ENCODE measurements around the gene CABP7.
A peak's percentile ranks its signal among the peaks of the same experiment; 100 is the strongest.
"Not testable (repeated sequence)": the region's sequence is repeated elsewhere in the genome, so short reads cannot be mapped to it uniquely, and the experiment has no call there.

Gene CABP7

DNA sequence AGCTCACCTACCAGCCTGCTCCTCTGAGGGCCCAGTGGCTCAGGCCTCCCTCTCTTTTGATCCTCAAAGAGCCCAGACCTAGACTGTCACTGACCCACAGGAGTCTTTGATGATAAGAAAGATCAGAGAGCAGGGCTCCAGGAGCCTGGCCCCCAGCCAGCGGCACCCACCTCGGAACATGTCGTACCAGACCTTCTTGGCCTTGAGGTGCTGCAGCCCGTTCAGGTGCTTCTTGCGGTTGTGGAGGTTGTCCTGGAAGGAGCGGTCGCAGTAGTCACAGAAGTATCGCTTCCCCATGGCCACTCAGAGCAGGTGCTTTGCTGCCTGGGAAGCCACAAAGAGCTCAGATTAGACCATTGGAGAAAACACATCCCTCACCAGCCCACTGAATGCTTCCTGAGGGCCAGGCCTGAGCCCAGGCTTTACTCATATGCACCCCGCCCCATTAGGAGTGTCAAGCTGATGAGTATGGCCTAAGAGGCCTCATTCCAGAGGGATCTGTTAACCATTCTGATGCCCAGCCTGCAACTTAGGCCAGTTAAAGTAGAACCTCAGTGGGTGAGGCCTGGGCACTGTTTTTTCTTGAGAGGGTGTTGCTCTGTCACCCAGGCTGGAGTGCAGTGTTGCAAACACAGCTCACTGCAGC, 28.6 kb downstream of the CABP7 start:
- no peak for DNase-seq (ENCODE audit: low read depth)

DNA sequence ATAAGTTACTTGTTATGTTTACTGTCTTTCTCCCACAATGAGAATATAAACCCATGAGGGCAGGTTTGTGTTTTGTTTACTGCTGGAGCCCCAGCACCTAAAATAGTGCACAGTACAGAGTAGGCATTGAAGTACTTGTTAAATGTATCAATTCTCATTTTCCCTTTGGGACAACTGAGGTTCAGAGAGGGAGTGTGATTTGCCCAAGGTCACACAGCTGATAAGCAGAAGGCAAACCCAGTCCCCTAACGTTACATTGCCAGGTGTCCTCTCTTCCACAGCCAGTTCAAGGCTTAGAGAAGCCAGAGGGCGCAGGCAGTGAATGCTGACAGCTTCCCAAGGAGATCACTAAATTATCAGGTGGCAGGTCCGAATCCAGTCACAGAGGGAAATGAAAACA, 30.2 kb downstream of the CABP7 start:
- DNase-seq (ENCODE audit: low read depth), result no peak

DNA sequence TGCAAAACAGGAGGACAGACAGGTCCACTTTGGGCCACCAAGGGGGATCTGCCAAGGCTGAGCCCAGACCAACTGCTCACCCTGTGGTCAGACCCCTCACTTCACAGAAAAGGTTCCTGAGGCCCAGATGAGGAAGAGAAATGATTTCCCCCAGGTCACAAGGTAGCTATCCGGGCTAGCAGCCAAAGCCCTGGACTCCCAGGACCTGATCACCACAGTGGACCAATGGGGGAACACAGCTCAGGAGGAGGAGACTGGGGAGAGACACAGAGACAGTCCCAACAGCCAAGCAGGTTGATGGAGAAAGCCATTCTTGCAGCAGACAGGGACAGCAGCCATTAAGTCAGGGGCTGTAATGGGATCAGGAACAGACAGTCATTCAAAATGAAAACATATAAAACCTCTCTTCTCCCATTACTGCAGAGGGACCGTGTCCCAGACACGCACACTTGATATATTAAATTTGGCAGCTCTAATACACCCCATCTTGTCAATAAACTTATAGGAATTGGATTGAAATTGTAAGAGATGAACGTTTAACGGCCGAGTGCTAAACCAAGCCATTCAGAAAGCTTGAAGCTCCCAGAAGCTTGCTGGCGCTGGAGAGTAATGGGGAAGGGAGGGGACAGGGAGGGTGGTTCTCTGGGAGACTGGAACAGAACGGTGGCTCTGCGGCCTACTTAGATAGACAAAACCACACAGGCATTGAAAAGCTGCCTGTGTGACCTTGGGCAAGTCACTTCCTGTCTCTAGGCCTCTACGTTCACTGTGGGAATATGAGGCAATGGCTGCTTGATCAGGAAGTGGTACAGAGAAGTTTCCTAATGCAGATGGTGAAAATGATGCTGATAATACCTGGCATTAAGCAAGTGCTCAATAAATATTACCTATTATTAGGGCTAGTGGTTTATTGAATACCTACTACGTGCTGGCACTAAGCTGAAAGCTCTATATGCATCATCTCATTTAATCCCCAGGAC, 31.0 kb downstream of the CABP7 start:
- no peak for DNase-seq (ENCODE audit: low read depth)

DNA sequence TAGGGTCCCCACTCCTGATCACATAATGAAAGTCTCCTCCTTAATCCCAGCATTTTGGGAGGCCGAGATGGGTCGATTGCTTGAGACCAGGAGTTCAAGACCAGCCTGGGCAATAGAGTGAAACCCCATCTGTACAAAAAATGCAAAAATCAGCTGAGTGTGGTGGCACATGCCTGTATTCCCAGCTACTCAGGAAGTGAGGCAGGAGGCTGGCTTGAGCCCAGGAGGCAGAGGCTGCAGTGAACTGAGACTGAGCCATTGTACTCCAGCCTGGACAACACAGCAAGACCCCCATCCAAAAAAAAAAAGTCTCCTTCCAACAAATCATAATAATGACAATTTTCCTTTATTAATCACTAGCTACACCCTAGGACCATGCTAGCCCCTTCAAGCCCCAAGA, 31.9 kb downstream of the CABP7 start:
- no peak for DNase-seq (ENCODE audit: low read depth)

DNA sequence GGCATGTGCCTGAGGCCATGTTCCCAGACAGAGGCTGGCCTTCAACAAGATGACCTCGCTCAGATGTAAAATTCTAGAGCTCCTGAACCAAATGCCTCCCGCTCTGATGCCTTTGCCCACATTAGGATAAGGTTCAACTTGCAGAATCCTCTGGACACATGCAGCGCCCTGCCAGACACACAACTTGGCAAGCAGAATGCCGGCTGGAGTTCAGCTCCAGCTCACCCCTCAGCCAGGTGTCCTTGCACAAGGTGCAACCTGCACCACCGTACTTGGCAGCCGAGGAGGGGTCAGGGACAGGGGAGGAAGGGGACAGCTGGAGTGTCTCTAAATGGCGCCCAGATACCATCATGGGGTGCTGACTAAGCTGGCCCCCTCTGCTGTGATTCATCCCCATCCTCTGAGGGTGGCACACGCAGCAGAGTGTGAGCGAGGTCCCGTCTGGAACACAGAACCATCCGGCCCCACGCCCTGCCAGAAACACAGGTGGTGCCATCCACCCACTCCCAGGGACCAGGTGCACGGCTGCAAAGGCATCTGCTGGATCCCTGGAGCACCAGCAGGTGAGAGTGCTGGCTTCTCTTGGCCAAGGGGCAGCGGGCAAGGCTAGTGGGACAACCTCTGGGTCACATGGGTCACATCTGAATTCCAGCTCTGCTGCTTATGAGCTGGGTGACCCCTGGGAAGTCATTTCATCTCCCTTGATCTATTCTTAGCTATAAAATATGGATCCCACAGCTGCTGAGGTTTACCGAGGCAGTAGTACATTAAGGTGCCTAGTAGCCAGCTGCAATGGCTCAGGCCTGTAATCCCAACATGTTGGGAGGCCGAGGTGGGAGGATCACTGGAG, 34.2 kb downstream of the CABP7 start:
- no peak for DNase-seq (ENCODE audit: low read depth)

DNA sequence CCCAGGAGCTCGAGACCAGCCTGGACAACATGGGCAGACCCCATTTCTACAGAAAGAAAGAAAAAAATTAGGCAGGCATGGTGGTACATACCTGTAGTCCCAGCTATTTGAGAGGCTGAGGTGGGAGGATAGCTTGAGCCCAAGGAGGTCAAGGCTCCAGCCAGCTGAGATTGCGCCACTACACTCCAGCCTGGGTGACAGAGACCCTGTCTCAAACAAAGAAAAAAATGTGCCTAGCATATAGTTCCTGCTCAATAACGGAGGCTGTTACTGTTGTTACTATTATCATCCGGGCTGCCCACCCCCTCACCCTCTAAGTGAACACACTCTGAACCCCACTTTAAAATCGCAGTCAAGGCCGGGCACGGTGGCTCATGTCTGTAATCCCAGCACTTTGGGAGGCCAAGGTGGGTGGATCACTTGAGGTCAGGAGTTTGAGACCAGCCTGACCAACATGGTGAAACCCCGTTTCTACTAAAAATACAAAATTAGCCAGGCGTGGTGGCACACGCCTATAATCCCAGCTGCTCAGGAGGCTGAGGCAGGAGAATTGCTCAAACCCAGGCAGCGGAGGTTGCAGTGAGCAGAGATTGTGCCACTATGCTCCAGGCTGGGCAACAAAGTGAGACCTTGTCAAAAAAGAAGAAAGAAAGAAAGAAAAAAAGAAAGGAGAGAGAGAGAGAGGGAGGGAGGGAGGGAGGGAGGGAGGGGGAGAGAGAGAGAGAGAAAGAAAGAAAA, 35.0 kb downstream of the CABP7 start:
- DNase-seq (ENCODE audit: low read depth), result not testable (repeated sequence)

DNA sequence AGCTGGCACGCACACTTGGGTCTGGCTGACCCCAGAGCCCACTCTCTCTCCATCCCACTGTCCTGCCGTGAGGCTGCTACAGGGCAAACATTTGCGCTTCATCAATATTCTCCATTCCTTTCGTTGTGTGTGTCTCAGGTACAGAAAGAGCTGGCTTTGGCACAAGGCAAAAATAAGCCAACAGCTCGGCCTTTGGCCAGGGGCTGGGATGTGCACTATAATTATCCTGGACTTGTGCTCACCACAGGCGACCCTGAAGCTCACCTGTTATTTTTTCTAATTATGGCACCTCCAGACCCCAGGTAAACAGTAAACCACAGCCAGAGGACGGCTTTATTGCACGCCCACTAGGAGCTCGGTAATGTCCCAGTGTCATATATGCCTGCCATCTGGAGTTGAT, 36.1 kb downstream of the CABP7 start:
- DNase-seq (ENCODE audit: low read depth), result no peak

DNA sequence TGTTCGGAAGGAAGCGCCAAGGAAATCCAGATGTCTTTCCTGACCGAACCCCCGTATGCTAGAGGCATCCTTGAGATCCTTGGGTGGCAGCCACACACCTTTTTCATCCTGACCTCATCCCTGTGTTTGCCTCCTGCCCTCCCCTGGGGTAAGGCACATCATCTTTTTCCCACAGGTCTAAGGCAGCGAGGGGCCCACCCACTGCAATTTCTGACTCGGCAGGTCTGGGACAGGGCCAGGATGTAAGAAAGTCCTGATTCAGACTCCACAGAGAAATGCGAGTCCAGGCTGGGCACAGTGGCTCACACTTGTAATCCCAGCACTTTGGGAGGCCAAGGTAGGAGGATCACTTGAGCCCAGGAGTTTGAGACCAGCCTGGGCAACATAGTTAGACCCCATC, 36.5 kb downstream of the CABP7 start:
- no peak for DNase-seq (ENCODE audit: low read depth)

DNA sequence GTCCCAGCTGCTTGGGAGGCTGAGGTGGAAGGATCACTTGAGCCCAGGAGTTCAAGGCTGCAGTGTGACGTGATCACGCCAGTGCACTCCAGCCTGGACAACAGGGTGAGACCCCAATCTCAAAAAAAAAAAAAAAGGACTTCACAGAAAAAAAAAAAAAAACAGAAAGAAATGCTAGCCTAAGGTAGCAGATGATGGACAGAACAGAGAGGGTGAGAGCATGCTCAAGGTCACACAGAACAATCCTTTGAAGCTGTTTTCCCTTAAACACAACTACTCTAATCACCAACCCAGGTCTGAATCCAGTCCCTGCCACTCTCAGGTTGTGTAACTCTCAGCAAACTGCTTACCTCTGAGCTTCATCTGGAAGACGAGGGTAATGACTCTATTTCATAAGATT, 37.3 kb downstream of the CABP7 start:
- no peak for DNase-seq (ENCODE audit: low read depth)

DNA sequence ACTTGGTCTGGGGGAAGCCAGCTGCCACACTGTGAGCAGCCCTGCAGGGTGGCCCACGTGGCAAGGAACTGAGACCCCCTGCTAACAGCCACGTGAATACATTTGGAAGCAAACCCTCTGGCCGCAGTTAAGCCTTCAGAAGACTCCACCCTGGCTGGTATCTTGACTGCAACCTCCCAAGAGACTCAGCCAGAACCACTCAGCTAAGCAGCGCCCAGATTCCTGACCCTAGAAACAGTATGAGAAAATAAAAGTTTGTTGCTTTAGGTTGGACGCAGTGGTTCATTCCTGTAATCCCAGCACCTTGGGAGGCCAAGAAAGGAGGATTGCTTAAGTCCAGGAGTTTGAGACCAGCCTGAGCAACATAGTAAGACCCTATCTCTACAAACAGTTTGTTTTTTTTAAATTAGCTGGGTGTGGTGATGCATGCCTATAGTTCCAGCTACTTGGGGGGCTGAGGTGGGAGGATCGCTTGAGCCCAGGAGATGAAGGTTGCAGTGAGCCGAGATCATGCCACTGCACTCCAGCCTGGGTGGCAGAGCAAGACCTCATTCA, 38.3 kb downstream of the CABP7 start:
- no peak for DNase-seq (ENCODE audit: low read depth)

DNA sequence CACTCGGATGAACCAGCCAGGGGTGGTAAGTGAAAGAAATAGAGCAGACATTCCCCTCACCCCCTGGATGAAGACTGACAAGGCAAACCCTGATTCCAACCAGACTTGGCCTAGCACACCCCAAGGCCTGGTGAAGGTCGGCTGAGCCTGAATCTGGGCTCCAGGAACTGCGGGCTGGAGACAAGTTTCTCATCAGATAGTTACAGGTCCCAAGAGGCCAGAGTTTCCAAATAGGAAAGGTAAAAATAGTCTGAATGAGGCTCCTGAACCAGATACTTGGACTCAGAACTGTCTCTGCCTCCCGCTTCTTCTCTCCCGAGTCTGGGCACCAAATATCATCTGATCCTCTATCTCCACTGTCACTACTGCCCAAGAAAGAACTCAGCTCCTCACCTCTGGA, 39.2 kb downstream of the CABP7 start:
- no peak for DNase-seq (ENCODE audit: low read depth)

DNA sequence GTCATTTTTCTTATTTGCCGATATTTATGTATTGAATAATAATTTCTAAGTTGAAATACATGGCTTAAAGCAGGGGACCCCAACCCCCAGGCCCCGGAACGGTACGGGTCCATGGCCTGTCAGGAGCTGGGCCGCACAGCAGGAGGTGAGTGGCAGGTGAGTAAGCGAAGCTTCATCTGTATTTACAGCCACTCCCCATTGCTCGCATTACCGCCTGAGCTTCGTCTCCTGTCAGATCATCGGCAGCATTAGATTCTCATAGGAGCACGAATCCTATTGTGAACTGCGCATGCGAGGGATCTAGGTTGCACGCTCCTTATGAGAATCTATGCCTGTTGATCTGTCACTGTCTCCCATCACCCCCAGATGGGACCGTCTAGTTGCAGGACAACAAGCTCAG, 42.5 kb downstream of the CABP7 start:
- DNase-seq (ENCODE audit: low read depth), result no peak

DNA sequence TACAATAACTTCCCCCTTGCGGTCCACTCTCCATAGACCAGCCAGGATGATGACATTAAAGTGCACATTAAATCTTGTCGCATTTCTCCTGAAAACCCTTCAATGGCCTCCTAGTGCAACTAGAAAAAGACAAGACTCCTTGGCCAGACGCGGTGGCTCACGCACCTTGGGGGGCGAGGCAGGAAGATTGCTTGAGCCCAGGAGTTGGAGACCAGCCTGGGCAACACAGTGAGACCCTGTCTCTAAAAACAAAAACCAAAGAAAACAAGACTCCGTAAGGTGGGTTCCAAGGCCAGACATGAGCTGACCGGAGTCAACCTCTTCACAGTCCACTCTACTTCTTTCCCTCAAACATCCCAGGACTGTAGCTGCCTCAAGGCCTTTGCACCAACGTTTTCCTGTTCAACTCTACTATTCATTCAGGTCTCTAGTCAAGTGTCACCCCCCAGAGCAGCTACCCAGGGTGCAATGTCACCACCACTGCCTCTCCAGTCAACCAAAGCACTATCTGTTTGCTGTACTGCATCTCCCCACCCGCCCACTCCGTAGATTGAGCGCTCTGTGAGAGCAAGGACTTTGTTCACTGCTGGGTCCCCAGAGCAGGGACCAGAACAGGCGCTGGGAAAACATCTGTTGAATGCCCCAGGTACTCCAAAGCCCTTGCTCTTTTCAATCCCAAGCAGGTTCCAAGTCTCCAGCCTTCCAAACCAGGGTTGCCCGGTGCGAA, 46.3 kb downstream of the CABP7 start:
- no peak for DNase-seq (ENCODE audit: low read depth)

DNA sequence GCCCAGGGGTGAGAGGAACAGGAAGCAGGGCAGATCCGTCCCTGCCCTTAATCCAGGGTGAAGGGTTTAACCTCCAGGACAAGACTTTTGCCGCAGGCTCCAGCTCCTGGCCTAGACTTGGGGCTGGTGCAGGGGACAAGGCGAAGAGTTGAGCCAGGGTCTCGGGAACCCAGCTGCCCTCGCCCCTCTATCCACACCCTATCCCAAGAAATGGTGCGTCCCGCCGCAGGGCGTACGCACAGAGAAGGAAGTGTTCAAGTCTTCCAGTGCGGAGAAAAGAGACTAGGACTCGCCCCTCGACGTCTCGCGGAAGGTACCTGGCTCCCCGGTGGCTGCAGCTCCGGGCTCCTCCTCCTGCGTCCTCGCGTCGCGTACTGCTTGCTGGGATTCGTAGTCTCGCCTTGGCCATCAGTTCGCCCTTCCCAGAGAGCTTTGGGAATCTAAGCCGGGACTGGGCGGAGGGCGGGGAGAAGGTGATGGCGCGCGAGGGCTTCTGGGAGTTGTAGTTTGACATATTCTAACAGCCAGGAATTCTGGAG, 46.9 kb downstream of the CABP7 start, which contains the start of gene ZMAT5:
TSS of gene ZMAT5 (minus strand) at position 376 of the 539 bp plus-strand sequence. CDS start 18,463 bp downstream, outside the sequence.
- DNase-seq (ENCODE audit: low read depth), result peak; percentile 91

DNA sequence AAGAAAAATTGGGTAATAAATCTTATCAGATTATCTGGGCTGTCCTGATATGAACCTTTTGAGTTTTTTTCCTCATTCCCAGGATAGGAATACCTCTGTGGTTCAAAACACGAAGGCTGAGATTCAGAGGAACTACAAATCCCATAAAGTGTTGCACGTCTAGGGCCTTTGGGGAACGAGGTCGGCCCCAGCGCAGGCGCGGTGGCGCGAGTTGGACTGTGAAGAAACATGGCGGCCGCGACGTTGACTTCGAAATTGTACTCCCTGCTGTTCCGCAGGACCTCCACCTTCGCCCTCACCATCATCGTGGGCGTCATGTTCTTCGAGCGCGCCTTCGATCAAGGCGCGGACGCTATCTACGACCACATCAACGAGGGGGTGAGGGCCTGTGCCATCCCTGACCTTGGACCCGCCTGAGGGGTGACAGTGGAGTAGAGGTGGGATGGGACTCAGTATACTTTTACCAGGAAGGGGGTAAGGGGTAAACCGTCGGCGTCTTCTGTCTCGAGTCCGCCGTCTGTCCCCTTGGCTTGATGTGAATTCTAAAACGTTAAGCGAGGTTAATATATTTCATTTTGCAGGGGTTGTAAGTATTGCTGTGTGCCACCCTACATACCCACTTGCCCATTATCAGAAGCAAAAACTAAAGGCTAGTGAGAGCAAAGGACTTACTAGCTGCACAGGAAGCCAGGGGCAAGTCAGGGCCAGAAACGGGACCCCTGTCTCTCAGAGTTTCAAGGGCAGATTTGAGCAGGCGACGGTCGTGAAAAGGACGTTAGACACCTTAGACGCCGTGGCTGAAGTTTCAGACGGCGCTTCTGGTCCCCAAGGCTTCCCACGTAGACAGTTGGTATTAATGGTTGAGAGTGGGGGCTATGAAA, 47.6 kb downstream of the CABP7 start, which contains the start of gene UQCR10:
TSS of gene UQCR10 (plus strand) at position 199 of the 881 bp plus-strand sequence. CDS start at position 229, 30 bp downstream.
- peak; percentile 67 for DNase-seq (ENCODE audit: low read depth)

DNA sequence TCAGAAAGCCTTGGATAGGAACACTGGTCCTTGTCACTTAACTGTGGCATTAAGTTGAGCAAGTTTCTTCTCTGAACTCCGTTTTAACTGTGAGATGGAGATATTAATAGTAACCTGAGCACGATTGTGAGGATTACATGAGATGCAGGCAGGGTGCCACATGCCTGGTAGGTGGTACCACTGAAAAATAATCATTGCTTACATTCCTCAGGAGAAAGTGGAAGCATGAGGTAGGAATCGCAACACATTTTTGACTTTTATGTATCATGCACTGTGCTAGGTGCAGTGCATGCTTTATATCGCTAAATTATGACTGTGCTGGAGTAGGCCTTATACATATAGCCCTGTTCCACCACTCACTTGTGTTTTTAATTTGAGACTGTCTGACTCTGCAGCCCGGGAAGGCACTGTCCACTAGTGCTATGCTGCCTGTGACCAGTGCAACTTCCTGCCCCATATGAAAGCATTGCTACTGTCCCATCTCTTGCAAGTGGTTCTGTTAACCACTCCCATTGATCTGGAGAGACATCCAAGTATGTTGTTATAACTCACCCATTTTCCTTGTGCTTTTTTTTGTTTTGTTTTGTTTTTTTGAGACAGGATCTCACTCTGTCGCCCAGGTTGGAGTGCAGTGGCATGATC, 48.4 kb downstream of the CABP7 start:
- DNase-seq (ENCODE audit: low read depth), result no peak

DNA sequence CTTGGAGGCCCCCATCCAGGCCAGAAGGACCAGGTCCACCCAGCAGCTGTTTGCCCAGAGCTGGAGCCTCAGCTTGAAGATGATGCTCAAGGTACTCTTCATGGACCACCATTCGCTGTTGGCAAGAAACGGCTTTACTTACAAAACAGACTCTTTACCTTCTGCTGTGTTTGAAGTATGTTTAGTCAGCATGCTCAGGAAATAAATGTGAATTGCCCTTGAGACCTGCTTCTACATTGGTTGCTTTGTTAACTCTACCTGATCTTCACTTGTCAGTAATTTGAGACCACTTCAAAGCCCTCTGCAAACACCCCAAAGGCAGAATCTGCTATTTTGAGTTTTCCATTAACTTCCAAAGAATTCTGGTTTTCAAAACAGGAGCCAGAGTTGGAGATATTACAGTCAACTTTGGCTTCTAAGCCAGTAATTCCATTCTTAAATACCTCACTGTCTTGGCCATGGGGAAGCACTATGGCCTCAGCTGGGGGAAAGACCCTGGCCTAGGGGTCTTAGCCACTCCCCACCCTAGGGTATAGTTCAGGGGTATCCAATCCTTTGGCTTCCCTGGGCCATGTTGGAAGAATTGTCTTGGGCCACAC, 50.0 kb downstream of the CABP7 start:
- no peak for DNase-seq (ENCODE audit: low read depth)

DNA sequence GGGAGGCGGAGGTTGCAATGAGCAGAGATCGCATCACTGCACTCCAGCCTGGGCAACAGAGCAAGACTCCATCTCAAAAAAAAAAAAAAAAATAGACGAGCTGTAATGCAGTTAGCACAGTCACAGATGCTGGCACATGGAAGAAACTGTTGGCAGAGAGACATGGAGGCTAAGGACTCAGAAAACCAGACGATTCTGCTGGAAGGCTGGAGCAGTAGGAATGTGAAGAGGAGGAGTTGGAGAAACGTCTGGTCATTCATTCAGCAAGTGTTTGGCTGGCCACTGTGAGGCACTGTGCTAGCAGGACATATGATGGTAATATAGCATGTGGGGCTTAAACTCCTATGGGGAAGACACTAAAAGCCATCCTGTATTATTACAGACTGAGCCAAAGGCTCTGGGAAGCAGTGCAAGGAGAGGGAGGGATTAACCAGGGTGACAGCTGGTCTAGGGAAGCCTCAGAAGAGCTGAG, 52.4 kb downstream of the CABP7 start:
- no peak for DNase-seq (ENCODE audit: low read depth)

Measured in non-pigmented ciliary epithelial cell (primary cell).